GM18508 (cell line): ENCODE results near the gene LYZL4.

ENCODE experiments used
- ATAC-seq: cut with Tn5 transposase; IDR thresholded peaks from one replicate; pipeline ENCODE4 v1.9.1; 2021; ENCODE audit warnings: moderate number of reproducible peaks; ENCODE audit not compliant: insufficient read depth, unreplicated experiment

Gene LYZL4

GRCh38 chr3:42430781-42431532, 20.5 kb upstream of the LYZL4 start:
- no peak for ATAC-seq

- no peak for ATAC-seq
Measured at GRCh38 chr3:42428830-42429229, 18.4 kb upstream of the LYZL4 start.

DNA sequence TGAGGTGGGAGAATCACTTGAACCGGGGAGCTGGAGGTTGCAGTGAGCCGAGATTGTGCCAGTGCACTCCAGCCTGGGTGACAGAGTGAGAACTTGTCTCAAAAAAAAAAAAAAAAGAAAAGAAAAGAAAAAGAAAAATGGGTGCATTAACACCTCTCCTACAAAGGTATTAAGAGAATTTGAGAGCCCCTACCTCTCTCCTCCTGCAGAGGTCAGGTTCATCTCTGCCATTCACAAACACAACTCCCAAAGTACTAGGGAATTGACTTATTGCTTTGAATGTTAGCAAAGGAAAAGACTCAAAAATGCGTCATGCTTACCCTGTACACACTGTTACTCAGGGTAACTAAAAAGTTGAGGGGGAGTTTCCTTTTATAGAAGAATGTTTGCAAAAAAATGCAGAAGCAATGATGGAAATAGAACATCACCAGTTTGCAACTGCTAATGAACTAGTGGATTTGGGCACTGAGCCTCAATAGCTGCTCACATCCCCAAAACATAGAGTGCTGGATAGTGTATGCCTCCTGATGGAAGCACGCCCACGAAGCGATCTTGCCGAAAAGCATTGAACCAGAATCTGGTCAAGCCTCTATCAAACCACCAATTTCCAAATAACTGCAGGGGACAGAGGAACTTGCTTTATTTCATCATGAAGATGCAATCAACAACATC, 15.5 kb upstream of the LYZL4 start:
- ATAC-seq = no peak

DNA sequence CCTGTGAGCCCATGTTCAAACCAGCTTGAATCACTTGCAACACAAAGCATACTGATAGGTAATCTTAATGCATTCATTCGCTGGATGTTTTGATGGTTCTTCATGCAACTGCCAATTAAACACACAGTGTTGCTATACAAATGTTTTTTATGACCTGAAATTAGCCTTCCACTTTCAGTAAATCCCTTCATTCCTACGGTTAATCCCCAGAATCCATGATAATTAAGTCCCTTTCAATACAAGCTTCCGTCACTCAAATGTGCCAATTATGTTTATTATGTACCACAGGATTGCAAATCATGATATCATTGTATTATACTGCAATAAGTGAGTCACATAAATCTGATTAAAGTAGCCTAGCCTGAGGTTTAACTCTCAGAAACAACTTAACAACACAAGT, 14.5 kb upstream of the LYZL4 start:
- no peak for ATAC-seq

- ATAC-seq = no peak
Measured at GRCh38 chr3:42421818-42422796, 11.7 kb upstream of the LYZL4 start.

DNA sequence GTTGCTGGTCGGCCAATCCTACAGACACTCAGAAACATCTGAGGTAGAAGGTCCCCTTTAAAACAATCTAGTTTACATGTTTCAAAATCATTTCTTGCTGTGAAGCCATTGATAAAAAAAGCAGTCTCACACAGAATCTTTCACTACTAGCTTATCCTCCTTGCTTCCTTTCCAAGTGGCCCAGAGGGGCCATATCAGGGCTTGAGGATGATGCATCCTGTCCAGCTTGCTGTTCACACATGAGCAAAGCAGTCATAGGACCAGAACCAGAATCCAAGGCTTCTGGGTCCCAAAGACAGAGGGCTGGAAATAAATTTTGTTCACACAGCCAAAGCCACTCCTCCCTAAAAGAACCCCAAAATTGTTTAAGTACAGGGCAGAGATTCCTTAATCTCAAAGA, 9.2 kb upstream of the LYZL4 start:
- ATAC-seq = no peak

- ATAC-seq = no peak
Measured at GRCh38 chr3:42412526-42413155, 2.2 kb upstream of the LYZL4 start.

GRCh38 chr3:42411429-42411828, 1.0 kb upstream of the LYZL4 start:
- no peak for ATAC-seq

- ATAC-seq = no peak
Measured at GRCh38 chr3:42408156-42408555, 2.3 kb downstream of the LYZL4 start.

- ATAC-seq = no peak
Measured at GRCh38 chr3:42406727-42407450, 3.5 kb downstream of the LYZL4 start.

GRCh38 chr3:42405857-42406256, 4.6 kb downstream of the LYZL4 start:
- ATAC-seq = no peak

DNA sequence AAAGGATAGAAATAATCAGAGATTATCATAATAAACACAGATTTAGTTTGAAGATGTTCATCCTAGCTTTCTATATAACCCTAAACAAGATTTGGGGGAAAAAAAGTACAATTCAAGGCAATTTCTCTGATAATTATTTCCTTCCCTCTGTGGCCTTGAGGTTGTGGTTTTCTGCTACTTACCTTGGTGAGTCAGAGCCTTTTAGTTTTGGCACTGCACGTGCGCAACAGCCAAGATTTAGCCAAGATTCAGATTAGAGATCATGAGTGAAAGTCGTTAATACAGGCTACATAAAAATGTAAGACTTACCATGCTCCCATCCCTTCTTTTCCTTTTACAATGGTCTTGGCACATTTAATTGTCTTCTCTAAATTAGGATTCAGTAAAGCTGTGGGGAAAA, 6.7 kb downstream of the LYZL4 start:
- no peak for ATAC-seq

DNA sequence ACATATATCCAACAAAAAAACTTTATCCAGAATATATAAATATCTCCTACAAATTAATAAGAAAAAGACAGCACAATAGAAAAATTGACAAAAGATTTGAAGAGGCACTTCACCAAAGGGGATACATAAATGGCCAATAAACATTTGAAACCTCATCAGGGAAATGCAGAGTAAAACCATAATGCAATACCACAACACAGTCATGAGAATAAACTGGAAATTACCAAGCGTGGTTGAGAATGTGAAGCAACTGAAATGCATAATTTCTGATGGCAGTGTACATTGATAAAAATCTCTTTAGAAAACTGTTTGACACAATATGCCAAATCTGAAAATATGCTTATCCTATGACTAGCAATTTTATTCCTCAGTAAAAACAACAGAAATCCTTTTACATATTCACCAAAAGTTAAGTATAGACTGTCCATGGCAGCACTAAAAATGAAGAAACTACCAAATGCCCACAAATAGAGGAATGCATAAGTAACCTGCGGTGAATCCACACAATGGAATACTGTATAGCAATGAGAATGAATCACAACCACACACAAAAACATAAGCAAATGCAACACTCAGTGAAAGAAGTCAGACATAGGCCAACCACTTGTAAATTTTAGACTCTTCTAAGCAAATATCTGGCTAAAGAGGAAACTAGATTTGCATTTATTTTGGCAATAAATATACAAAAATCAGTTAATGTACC, 7.9 kb downstream of the LYZL4 start:
- no peak for ATAC-seq

DNA sequence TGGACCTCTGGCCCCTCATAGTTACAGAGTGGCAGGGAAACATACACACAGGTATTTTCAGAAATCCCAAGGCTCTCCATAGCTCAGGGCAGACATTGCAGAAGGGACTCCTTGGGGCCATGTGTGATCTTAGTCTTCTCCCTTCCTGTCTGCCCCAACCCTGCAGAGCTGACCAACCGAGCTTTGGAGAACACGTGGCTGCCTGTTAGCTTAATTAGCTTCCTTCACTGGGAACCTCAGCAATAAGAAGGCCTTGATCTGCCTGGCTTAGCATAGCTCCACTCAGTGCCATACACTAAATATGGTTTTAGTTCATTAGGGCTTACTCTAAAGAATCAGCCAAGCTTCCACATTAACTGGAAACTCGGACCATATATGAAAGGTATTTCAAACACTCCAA, 12.3 kb downstream of the LYZL4 start:
- no peak for ATAC-seq

GRCh38 chr3:42397644-42398043, 12.8 kb downstream of the LYZL4 start:
- no peak for ATAC-seq

- ATAC-seq = no peak
Measured at GRCh38 chr3:42394579-42395288, 15.7 kb downstream of the LYZL4 start.

- no peak for ATAC-seq
Measured at GRCh38 chr3:42387802-42388651, 22.4 kb downstream of the LYZL4 start.
